ENCODE data around the gene COL4A3. TPM values are rescaled to one million over a fixed set of nuclear protein-coding genes. Genes with fewer than 3 reads are reported as not detected.

Gene COL4A3
- polyA plus RNA-seq, 1 donor (not counting 4 experiments of a cell fraction or from before 2014, with no cell fraction given) = not detected

DNA sequence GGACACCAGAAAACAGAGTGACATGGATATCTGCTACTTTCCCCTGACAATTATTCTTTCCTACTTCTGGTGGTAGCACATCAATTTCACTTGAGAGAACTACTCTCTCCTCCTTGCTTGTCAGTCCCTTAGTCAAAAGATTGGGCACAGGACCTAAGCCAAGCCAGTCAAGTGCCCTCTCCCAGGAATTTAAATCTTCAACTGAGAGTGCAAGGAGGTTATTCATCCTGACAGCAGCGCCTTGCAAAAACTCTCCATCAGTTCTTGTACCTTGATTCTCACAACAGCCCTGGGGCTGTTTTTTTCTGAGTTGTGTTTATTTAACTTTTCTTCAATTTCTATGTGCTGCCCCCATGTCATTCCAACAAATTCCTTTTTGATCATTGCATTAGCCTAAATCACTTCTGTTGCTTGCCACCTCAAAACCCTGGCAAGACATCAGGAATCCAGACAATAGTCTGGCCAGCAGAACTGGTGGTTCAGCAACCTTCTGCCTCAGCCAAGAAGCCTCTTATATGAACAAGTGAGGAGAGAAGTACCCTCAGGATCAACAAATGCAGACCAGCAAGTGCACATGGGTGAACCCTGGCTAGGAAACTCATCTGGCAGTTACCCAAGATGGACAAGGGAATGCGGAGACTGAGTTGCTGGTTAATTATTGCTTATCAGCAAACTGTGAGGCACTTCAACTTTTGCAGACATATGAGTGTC lies 19.4 kb downstream of the COL4A3 start:
- Histone ChIP-seq H3K9me1 (ENCODE audit: control insufficient read depth, extremely low read depth, insufficient read depth, low read length) (no peaks in the 10 kb centered on the region), H2AFZ (ENCODE audit: control insufficient read depth, low read length) (no peak overlapping the region), H3K4me1 (ENCODE audit: control insufficient read depth, extremely low read depth, insufficient read depth, low read length) (no peaks in the 10 kb centered on the region), H3K27me3 (ENCODE audit: control insufficient read depth, extremely low read depth, insufficient read depth, low read length) (no peaks in the 10 kb centered on the region), H3K4me3 (ENCODE audit: control insufficient read depth in 2 of 3, extremely low read depth in 1 of 3, insufficient read depth in 2 of 3, low read depth in 1 of 3, low read length in 3 of 3) (no peak overlapping the region), H3K79me2 (ENCODE audit: control insufficient read depth, insufficient read depth, low read length) (no peaks in the 10 kb centered on the region), H3K27ac (ENCODE audit: control insufficient read depth, insufficient read depth, low read length) (no peak overlapping the region), H3K9me3 (ENCODE audit: control insufficient read depth, low read depth, low read length) (no peaks in the 10 kb centered on the region), H3K36me3 (ENCODE audit: control insufficient read depth in 2 of 2, extremely low read depth in 1 of 2, insufficient read depth in 2 of 2, low read length in 2 of 2) (no peaks in the 10 kb centered on the region), H3K9ac (ENCODE audit: control insufficient read depth, extremely low read depth, insufficient read depth, low read length) (no peak overlapping the region), H3K4me2 (ENCODE audit: control insufficient read depth, extremely low read depth, insufficient read depth, low read depth, low read length) (no peak overlapping the region), H4K20me1 (ENCODE audit: control insufficient read depth, extremely low read depth, insufficient read depth, low read length) (no peaks in the 10 kb centered on the region)
- dilution Hi-C loops (cut with MboI; ENCODE audit: extremely low pct_ligation_motif_present, low sequenced_read_pairs) = no loop called here
- no peak for TF ChIP-seq EZH2 (IDR thresholded peaks at IDR 0.05; ENCODE audit: low read length)
- TF ChIP-seq, protein P1, sequence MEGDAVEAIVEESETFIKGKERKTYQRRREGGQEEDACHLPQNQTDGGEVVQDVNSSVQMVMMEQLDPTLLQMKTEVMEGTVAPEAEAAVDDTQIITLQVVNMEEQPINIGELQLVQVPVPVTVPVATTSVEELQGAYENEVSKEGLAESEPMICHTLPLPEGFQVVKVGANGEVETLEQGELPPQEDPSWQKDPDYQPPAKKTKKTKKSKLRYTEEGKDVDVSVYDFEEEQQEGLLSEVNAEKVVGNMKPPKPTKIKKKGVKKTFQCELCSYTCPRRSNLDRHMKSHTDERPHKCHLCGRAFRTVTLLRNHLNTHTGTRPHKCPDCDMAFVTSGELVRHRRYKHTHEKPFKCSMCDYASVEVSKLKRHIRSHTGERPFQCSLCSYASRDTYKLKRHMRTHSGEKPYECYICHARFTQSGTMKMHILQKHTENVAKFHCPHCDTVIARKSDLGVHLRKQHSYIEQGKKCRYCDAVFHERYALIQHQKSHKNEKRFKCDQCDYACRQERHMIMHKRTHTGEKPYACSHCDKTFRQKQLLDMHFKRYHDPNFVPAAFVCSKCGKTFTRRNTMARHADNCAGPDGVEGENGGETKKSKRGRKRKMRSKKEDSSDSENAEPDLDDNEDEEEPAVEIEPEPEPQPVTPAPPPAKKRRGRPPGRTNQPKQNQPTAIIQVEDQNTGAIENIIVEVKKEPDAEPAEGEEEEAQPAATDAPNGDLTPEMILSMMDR (optimal IDR thresholded peaks at IDR 0.05 in 1 of 3, IDR thresholded peaks at IDR 0.05 in 1 of 3, conservative IDR thresholded peaks at IDR 0.05 in 1 of 3; ENCODE audit: extremely low read depth in 1 of 3, insufficient read depth in 2 of 3, low read length in 3 of 3) = no peak
- FAIRE-seq (no peak), DNase-seq (ENCODE audit: low read depth, low spot score) (no peak)

DNA sequence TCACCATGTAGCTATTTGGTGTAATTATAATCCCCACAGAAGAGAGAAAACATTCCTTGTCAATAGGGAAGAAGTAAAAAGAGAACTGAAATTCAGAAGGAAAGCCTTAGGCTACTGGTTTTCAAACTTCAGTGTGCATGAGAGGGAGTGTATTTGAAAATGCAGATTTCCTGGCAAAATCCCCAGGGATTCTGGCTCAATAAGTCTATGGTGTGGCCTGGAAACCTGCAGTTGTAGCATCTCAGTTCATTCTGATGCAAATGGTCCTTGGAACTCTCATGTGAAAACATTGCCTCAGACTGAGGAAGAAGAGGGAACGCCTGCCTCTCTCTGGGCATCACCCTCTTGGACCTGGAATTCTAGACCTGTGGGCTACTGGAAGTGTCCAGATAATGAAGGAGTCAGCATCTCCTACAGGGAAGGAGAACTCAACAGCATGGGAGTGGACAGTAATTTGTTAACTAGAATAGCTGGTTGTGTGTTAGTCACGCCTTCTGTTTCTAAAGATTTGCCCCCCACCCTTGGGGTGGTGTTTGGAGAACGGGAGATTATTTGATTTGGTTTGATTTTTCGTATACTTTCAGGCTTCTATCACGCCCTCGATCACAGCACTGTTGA lies 21.3 kb downstream of the COL4A3 start:
- DNase-seq (ENCODE audit: low read depth, low spot score) (no peak), FAIRE-seq (no peak)
- TF ChIP-seq, protein P1 (optimal IDR thresholded peaks at IDR 0.05 in 1 of 3, IDR thresholded peaks at IDR 0.05 in 1 of 3, conservative IDR thresholded peaks at IDR 0.05 in 1 of 3; ENCODE audit: extremely low read depth in 1 of 3, insufficient read depth in 2 of 3, low read length in 3 of 3) = no peak
- no peak for TF ChIP-seq EZH2 (IDR thresholded peaks at IDR 0.05; ENCODE audit: low read length)
- Histone ChIP-seq H3K27me3 (ENCODE audit: control insufficient read depth, extremely low read depth, insufficient read depth, low read length) (no peaks in the 10 kb centered on the region), H3K9me1 (ENCODE audit: control insufficient read depth, extremely low read depth, insufficient read depth, low read length) (no peaks in the 10 kb centered on the region), H3K4me1 (ENCODE audit: control insufficient read depth, extremely low read depth, insufficient read depth, low read length) (no peaks in the 10 kb centered on the region), H2AFZ (ENCODE audit: control insufficient read depth, low read length) (no peak overlapping the region), H4K20me1 (ENCODE audit: control insufficient read depth, extremely low read depth, insufficient read depth, low read length) (no peaks in the 10 kb centered on the region), H3K4me2 (ENCODE audit: control insufficient read depth, extremely low read depth, insufficient read depth, low read depth, low read length) (no peak overlapping the region), H3K27ac (ENCODE audit: control insufficient read depth, insufficient read depth, low read length) (no peak overlapping the region), H3K79me2 (ENCODE audit: control insufficient read depth, insufficient read depth, low read length) (no peaks in the 10 kb centered on the region), H3K4me3 (ENCODE audit: control insufficient read depth in 2 of 3, extremely low read depth in 1 of 3, insufficient read depth in 2 of 3, low read depth in 1 of 3, low read length in 3 of 3) (no peak overlapping the region), H3K9ac (ENCODE audit: control insufficient read depth, extremely low read depth, insufficient read depth, low read length) (no peak overlapping the region), H3K36me3 (ENCODE audit: control insufficient read depth in 2 of 2, extremely low read depth in 1 of 2, insufficient read depth in 2 of 2, low read length in 2 of 2) (no peaks in the 10 kb centered on the region), H3K9me3 (ENCODE audit: control insufficient read depth, low read depth, low read length) (no peaks in the 10 kb centered on the region)
- dilution Hi-C loops (cut with MboI; ENCODE audit: extremely low pct_ligation_motif_present, low sequenced_read_pairs) = no loop called here

Data from keratinocyte (primary cell).